ENCODE measurements around the gene TRIM52.

Gene TRIM52

GRCh38 chr5:181233801-181234454 is 27.0 kb downstream of the TRIM52 start:
- no peak for DNase-seq (ENCODE audit: low spot score)

DNA sequence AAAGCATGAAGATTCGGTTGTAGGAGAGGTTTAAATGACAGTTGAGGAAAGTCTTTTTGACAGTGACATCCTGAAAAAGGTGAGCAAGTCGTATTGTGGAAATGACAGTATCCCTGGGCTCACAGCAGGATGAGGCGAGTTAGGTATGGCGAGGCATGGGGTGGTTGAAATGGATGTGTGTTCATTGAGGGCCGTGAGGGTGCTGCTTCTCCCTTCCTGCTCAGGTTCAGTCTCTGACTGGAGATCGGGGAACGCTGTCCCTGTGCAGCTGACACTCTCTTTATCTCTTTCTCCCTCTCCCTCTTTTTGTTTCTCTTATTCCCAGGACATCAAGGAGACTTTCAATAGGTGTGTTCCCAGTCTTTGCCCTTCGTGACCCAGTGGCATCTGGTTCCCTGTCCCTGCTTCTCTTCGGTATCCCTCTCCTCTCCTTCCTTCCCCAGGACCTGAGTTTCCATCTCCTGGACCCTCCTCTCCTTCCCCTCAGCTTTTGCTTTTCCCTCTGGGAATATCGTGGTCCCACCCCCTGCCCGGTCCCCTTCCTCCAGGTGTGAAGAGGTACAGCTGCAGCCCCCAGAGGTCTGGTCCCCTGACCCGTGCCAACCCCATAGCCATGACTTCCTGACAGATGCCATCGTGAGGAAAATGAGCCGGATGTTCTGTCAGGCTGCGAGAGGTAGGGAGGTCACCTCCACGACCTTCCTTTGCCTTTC is 27.7 kb downstream of the TRIM52 start:
- no peak for DNase-seq (ENCODE audit: low spot score)

- no peak for DNase-seq (ENCODE audit: low spot score)
Measured at GRCh38 chr5:181232593-181232992, 28.4 kb downstream of the TRIM52 start.

DNA sequence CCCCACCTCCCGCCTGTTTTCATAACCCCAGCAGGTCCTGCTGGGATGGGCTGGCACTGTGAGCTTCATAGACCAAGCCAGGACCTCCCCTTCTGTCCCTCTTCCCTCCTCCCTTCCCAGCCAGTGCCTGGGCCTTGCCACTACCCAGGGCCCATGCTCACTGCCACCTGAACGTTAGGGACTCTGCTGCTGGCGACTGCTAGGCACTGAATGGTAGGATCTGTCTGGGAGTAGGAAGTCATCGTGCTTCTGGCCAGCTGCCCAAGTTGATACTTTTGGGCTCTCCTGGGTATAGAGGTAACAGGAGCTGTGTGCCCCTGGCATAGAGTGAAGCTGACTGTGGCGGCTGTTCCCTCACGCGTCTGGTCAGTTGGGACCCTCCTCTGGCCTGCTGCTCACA is 29.5 kb downstream of the TRIM52 start:
- no peak for DNase-seq (ENCODE audit: low spot score)

DNA sequence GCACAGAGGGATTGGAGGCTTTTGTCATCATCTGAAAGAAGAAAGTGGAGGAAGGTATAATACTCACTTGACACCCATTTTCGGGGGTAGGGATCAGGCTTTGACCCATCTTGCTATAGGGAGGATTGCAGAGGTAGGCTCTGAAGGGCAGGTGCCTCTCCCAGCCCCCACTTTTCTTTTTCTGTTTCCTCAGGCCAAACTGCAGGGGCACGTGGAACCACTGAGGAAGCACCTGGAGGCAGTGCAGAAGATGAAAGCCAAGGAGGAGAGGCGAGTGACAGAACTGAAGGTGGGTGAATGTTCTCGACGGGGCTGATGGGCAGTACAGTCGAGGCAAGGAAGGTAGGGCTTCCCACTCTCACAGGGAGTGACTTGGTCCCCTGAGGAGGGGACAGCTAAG is 30.4 kb downstream of the TRIM52 start:
- no peak for DNase-seq (ENCODE audit: low spot score)

DNA sequence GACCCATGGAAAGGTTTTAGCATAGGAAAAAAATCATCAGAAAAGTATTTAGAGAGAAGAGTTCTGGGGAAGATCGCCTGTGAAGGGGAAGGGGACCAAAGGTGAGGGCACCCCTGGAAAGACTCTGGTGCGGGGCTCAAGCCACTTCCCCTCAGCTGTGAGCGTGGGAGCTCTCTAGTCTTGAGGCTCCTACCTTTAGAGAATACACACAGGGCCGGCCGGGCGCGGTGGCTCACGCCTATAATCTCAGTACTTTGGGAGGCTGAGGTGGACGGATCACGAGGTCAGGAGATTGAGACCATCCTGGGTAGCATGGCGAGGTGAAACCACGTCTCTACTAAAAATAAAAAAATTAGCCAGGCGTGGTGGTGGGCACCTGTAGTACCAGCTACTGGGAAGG is 30.9 kb downstream of the TRIM52 start:
- DNase-seq (ENCODE audit: low spot score): no peak

DNA sequence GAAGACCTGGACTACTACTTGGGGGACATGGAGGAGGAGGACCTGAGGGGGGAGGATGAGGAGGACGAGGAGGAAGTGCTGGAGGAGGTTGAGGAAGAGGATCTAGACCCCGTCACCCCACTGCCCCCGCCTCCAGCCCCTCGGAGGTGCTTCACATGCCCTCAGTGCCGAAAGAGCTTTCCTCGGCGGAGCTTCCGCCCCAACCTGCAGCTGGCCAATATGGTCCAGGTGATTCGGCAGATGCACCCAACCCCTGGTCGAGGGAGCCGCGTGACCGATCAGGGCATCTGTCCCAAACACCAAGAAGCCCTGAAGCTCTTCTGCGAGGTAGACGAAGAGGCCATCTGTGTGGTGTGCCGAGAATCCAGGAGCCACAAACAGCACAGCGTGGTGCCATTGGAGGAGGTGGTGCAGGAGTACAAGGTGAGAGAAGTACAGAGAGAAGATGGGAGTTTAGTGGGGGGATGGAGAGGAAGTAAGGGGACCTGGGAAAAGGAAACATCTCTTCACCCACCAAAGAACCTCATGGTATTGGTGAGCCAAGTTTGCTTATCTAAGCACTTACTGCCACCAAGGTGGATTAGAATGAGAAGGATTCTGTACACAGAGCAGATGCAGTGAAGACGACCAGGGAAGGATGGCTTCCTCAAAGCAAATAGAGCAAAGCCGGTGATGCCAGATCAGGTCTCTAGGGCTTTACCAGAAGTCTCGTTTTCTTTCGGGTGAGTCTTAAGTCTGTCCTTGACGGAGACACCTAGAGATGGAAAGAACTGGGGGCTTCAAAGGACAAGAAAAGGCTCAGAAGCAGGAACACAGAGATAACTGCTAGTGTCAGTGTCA is 36.3 kb downstream of the TRIM52 start:
- DNase-seq (ENCODE audit: low spot score): no peak

DNA sequence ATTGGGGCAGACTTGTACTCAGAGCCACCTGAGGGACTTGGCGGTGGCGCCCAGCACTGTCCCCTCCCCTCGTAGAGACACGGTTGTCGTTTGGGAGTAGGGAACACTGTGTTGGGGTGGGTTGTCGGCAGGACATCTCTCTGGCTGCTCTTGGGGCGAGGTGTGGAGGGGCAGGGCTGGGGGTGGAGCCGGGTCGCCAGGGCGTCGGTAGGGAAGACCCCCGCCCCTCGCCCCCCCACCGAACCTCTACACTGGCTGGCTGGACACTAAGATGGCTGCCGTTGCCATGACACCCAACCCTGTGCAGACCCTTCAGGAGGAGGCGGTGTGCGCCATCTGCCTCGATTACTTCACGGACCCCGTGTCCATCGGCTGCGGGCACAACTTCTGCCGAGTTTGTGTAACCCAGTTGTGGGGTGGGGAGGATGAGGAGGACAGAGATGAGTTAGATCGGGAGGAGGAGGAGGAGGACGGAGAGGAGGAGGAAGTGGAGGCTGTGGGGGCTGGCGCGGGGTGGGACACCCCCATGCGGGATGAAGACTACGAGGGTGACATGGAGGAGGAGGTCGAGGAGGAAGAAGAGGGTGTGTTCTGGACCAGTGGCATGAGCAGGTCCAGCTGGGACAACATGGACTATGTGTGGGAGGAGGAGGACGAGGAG is 37.1 kb downstream of the TRIM52 start:
- DNase-seq (ENCODE audit: low spot score): peak; percentile 89

DNA sequence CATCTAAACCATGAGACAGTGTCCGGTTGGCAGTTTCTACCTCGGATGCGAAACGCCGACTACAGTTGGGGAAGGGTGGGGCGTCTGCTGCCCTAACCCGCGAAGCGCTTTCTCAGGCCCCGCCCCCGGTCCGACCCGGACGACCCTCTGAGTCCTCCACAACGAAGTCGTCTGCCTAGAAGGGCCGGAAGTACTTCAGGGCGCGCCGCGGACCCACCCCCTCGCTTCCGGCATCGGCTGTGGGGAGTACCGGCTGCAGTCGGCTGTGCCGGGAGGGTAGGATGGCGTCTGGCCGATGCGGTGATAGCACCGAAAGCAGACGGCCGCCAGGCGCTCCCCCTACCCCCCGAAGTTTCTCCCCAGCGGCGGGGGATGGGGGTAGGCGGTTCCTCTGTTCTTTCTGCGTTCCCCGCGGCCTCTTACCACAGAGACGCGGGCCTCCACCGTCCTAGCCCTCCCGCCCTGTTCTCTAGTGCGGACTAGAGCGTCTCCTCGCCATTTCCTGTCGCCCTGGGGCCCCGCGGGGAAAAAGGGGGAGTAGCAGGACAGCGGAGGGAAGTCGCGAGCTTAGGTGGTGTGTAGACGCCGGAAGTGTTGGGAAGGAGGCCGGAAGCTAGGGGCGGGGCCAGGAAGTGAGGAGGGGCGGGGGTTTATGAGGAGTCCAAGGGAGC is 37.8 kb downstream of the TRIM52 start, which contains the start of gene TRIM41:
TRIM41 (plus strand) TSS at position 224 of the 671 bp plus-strand sequence. CDS start 719 bp downstream, outside the sequence.
- DNase-seq (ENCODE audit: low spot score): peak; percentile 99

DNA sequence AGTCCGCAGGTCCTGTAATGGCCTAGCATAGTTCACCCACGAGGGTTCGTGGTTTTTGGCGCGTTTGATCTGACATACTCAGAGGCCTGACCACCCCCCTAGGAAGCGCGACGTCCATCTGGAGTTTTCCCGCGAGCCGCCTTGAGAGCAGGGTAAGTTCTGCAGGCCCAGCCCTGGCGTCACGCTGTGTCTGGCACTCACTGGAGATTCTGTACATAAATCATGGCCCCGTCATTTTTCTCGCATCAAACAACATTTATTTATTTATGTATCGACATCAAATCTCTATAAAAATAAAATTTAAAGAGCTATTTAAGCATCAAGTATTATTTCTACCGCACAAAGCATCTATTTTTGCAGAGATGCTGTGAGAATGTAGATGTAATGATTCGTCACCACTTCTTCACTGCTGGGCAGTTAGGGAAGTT is 38.3 kb downstream of the TRIM52 start:
- DNase-seq (ENCODE audit: low spot score): no peak

DNA sequence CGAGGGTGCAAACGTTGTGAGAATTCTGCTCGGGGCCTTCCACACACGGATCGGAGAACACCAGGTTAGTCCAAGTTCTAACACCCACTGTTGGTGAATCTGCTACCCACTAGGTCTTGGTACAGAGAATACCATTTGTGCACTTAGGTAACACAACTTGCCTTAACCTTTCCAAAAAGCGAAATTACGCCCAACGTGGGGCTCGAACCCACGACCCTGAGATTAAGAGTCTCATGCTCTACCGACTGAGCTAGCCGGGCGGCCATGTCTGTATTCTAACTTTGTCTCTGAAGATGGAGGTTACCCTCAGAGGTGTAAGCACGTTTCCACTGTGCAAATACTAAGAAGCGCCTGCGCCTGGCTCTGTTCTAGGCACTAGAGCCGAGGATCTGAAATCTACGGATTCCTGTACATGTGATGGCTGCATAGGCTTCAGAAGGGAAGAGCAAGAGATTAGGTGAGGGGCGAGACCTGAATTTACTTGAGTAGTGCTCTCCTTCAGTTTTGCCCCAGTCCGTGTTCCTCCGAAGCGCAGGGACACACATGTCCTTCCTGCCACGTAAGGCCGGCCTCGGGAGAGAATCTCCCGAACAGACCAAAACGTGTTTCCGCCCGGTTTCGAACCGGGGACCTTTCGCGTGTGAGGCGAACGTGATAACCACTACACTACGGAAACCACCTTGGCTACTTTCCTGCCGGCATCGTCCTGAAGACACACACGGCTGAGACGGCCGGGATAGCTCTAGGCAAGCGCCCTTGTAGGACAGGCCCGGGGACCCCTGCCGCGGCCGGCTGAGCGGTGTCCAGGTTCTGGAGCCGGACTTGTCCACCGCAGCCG is 38.9 kb downstream of the TRIM52 start:
- peak; percentile 97 for DNase-seq (ENCODE audit: low spot score)

- no peak for DNase-seq (ENCODE audit: low spot score)
Measured at GRCh38 chr5:181221105-181221791, 39.7 kb downstream of the TRIM52 start.

DNA sequence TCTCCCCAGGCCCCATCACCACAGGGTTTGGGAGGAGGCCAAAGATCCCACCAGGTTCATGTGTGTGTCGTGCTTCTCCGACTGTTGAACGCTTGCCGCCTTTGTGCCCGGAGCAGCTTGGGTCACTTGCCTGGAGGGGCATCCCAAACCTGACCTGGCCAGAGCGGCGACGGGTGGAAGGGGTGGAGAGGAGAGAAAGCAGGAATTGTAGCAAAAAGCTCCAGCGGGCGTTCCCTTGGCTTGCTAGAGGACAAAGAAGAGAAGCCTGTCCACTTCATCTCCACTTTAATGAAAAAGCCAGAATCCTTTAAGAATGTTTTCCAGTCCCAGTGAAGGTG is 40.8 kb downstream of the TRIM52 start:
- DNase-seq (ENCODE audit: low spot score): no peak

DNA sequence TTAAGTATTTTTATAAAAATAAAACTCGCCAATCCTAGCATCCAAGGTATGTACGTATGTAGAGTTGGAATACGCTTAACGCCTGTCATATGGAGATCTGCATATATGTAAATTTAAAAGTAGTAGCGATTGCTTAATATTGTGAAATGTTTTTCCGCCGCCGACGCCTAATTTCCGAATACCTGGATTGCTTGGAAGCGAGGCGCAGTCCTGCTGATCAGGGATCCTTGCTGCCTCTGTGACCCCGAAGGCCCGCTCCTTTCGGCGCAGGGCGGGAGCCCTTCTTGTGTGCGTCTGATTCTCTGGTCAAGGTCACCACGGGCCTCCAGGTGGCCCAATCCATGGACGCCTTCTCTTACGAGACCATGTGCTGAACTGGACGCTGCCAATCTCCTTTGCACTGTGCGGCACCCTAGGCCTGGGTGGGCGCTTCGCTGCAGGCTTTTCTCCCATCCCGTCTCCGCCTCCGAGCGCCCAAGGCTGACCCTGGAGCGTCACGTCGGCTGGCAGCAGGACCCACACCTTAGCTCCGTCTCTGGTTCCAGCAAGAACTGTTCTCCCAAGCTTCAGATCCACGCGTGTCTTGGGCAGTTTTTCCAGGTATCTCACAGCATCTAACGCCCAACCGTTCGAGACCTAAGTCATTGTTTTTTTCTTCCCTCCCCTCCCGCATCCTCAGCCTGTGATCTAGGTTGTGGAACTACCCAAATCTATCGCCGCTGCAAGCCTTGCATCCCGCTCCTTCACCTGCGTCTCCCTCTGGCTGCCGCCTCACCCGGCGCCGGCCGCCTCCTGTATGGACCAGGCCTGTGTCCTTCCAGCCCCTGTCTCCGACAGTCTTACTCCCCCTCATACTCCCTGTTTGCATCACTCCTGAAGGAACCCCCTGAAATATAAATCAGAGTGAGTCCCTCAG is 41.4 kb downstream of the TRIM52 start:
- DNase-seq (ENCODE audit: low spot score): no peak

- DNase-seq (ENCODE audit: low spot score): no peak
Measured at GRCh38 chr5:181218795-181219124, 42.2 kb downstream of the TRIM52 start.

GRCh38 chr5:181217803-181218062 is 43.2 kb downstream of the TRIM52 start:
- DNase-seq (ENCODE audit: low spot score): no peak

DNA sequence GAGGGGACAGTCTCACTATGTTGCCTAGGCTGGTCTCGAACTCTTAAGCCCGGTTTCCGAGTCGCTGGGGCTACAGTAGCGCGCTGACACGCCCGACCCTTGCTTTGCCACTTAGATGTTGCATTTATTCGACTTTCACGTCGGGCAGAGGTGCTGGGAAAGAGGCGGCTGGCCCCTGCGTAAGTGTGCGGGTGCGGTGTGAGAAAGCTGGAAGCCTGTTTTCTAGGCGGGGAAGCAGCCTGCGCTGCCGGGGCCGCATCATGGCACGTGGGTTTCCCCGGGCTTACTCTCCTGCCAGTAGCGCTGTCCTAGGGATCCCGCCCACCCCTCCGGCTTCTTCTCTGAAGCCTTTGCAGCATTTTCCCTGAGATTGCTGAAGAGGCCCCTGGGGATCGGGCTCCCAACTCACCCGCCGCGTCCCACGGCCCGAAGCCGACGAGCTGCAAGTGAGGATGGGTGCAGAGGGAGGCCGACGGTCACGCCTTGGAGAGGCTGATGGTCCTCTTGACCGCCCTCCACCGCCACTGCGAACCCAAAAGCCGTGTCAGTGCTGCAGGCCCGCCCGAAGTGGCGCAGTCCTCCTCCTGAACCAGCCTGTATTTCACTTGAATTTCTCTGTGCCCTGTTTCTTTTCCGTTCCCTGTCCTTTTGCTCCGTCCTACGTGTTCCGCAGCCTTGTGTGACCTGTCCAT is 43.7 kb downstream of the TRIM52 start:
- DNase-seq (ENCODE audit: low spot score): peak; percentile 78
